ENCODE results near the gene UBE2E2.

UBE2E2 gene

GRCh38 chr3:23608650-23609049 is 405.5 kb downstream of the UBE2E2 start:
- TF ChIP-seq CTCF (conservative IDR thresholded peaks at IDR 0.05; ENCODE audit: low read length) = no peak
- TF ChIP-seq EZH2phosphoT487 (IDR thresholded peaks at IDR 0.05; ENCODE audit: borderline replicate concordance) = no peak
- no peaks in the 10 kb centered on the region for H3K9me2 ChIP-seq (replicated peaks; ENCODE audit: low read depth, low read length)
- H3K27me3 ChIP-seq (ENCODE audit: insufficient read depth, low read length, poor library complexity, severe bottlenecking) = no peaks in the 10 kb centered on the region
- no peaks in the 10 kb centered on the region for H4K20me1 ChIP-seq (ENCODE audit: insufficient read depth, low read length, poor library complexity, severe bottlenecking)
- H3K4me2 ChIP-seq (ENCODE audit: low read depth, low read length, poor library complexity, severe bottlenecking) = no peak overlapping the region
- no peaks in the 10 kb centered on the region for H3K79me2 ChIP-seq (ENCODE audit: insufficient read depth, low read length)
- H3K4me3 ChIP-seq (ENCODE audit: low read length, poor library complexity, severe bottlenecking) = no peak overlapping the region
- no peak overlapping the region for H2AFZ ChIP-seq (ENCODE audit: low read length)
- H3K4me1 ChIP-seq (ENCODE audit: insufficient read depth, low read length, poor library complexity, severe bottlenecking) = no peaks in the 10 kb centered on the region
- H3K36me3 ChIP-seq (ENCODE audit: insufficient read depth, low read length) = no peaks in the 10 kb centered on the region
- H3F3A ChIP-seq (ENCODE audit: low read depth) = no peaks in the 10 kb centered on the region
- no peak overlapping the region for H3K9ac ChIP-seq (ENCODE audit: low read depth, low read length, poor library complexity, severe bottlenecking)
- H3K9me3 ChIP-seq (ENCODE audit: insufficient read depth, low read depth, low read length) = no peaks in the 10 kb centered on the region

GRCh38 chr3:23611737-23612295 is 408.7 kb downstream of the UBE2E2 start:
- Histone ChIP-seq H2AFZ (ENCODE audit: low read length) (no peak overlapping the region), H3K9ac (ENCODE audit: low read depth, low read length, poor library complexity, severe bottlenecking) (no peak overlapping the region)

GRCh38 chr3:23612296-23612891 is 409.3 kb downstream of the UBE2E2 start:
- peaks cover 9% of the 10 kb centered on the region for H3K4me1 ChIP-seq (ENCODE audit: insufficient read depth, low read length, poor library complexity, severe bottlenecking)
- no peaks in the 10 kb centered on the region for H3K27me3 ChIP-seq (ENCODE audit: insufficient read depth, low read length, poor library complexity, severe bottlenecking)
- no peaks in the 10 kb centered on the region for H3K79me2 ChIP-seq (ENCODE audit: insufficient read depth, low read length)
- no peak overlapping the region for H2AFZ ChIP-seq (ENCODE audit: low read length)
- H3F3A ChIP-seq (ENCODE audit: low read depth) = no peaks in the 10 kb centered on the region
- H3K9ac ChIP-seq (ENCODE audit: low read depth, low read length, poor library complexity, severe bottlenecking) = no peak overlapping the region
- no peaks in the 10 kb centered on the region for H4K20me1 ChIP-seq (ENCODE audit: insufficient read depth, low read length, poor library complexity, severe bottlenecking)
- H3K4me3 ChIP-seq (ENCODE audit: low read length, poor library complexity, severe bottlenecking) = no peak overlapping the region
- TF ChIP-seq CTCF (conservative IDR thresholded peaks at IDR 0.05; ENCODE audit: low read length) = no peak
- no peaks in the 10 kb centered on the region for H3K9me2 ChIP-seq (replicated peaks; ENCODE audit: low read depth, low read length)
- H3K4me2 ChIP-seq (ENCODE audit: low read depth, low read length, poor library complexity, severe bottlenecking) = no peak overlapping the region
- H3K9me3 ChIP-seq (ENCODE audit: insufficient read depth, low read depth, low read length) = no peaks in the 10 kb centered on the region
- no peaks in the 10 kb centered on the region for H3K36me3 ChIP-seq (ENCODE audit: insufficient read depth, low read length)

More at GRCh38 chr3:23611737-23612295, 408.7 kb downstream of the UBE2E2 start:
- Histone ChIP-seq H3K79me2 (ENCODE audit: insufficient read depth, low read length) (no peaks in the 10 kb centered on the region), H3K4me1 (ENCODE audit: insufficient read depth, low read length, poor library complexity, severe bottlenecking) (peaks cover 7% of the 10 kb centered on the region), H3K27me3 (ENCODE audit: insufficient read depth, low read length, poor library complexity, severe bottlenecking) (no peaks in the 10 kb centered on the region), H3K9me2 (replicated peaks; ENCODE audit: low read depth, low read length) (no peaks in the 10 kb centered on the region), H3F3A (ENCODE audit: low read depth) (no peaks in the 10 kb centered on the region), H3K9me3 (ENCODE audit: insufficient read depth, low read depth, low read length) (no peaks in the 10 kb centered on the region), H4K20me1 (ENCODE audit: insufficient read depth, low read length, poor library complexity, severe bottlenecking) (no peaks in the 10 kb centered on the region), H3K4me2 (ENCODE audit: low read depth, low read length, poor library complexity, severe bottlenecking) (no peak overlapping the region), H3K4me3 (ENCODE audit: low read length, poor library complexity, severe bottlenecking) (no peak overlapping the region), H3K36me3 (ENCODE audit: insufficient read depth, low read length) (no peaks in the 10 kb centered on the region)
- TF ChIP-seq CTCF (conservative IDR thresholded peaks at IDR 0.05; ENCODE audit: low read length) (no peak), EZH2phosphoT487 (IDR thresholded peaks at IDR 0.05; ENCODE audit: borderline replicate concordance) (no peak)
